Cardiac fibroblast (primary cell): ENCODE measurements around the gene ST8SIA6.
A peak's percentile ranks its signal among the peaks of the same experiment; 100 is the strongest.
"Not testable (repeated sequence)": the region's sequence is repeated elsewhere in the genome, so short reads cannot be mapped to it uniquely, and the experiment has no call there.

ENCODE experiments used
- DNase-seq, 2 donors: peaks; one replicate each; pipeline versions ENCODE4 v3.0.0 to v3.0.0-alpha.2; 2010; ENCODE audit warnings: low read depth in 2 of 2
- H3K4me3 ChIP-seq, 2 donors: replicated peaks in 1 of 2; 1 replicate in 1 of 2; 2 replicates in 1 of 2; pipeline ENCODE4 v1.5.1; 2011; ENCODE audit warnings: low read depth in 2 of 2, low read length in 2 of 2, mild to moderate bottlenecking in 2 of 2, moderate library complexity in 1 of 2
- TF ChIP-seq, protein P1 (sequence below): IDR thresholded peaks from one replicate; pipeline ENCODE4 v1.5.1; 2011; ENCODE audit warnings: low read depth, mild to moderate bottlenecking, low read length, inconsistent platforms

ST8SIA6 gene

DNA sequence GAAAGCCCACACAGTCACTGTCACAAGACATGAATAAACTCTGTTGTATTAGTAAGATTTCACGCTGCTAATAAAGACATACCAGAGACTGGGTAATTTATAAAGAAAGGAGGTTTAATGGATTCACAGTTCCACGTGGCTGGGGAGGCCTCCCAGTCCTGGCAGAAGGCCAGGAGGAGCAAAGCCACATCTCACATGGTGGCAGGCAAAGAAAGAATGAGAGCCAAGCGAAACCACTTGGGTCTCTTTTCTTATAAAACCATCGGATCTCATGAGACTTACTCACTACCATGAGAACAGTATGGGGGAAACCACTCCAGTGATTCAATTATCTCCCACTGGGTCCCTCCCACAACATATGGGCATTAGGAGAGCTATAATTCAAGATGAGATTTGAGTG, 110.2 kb downstream of the ST8SIA6 start:
- no peak for DNase-seq
- TF ChIP-seq, protein P1, sequence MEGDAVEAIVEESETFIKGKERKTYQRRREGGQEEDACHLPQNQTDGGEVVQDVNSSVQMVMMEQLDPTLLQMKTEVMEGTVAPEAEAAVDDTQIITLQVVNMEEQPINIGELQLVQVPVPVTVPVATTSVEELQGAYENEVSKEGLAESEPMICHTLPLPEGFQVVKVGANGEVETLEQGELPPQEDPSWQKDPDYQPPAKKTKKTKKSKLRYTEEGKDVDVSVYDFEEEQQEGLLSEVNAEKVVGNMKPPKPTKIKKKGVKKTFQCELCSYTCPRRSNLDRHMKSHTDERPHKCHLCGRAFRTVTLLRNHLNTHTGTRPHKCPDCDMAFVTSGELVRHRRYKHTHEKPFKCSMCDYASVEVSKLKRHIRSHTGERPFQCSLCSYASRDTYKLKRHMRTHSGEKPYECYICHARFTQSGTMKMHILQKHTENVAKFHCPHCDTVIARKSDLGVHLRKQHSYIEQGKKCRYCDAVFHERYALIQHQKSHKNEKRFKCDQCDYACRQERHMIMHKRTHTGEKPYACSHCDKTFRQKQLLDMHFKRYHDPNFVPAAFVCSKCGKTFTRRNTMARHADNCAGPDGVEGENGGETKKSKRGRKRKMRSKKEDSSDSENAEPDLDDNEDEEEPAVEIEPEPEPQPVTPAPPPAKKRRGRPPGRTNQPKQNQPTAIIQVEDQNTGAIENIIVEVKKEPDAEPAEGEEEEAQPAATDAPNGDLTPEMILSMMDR = no peak
- H3K4me3 ChIP-seq = no peak overlapping the region

DNA sequence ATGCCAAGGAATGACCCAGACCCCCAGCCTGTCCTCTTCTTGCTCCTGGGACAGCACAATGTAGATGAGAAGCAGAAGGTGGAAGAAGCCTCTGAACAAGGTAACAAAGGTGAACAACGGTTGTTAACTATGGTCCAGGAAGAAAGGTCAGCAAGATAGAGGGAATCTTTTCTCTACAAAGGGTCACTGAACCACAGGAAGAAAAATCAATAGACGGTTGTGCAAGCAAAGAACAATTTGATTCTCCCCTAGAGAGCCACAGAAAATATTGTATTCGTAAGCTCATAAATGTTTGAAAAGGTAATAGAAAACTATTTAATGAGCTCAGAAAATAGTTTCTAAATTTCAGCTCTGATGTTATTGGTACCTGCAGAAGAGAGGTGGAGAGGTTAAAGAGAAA, 111.3 kb downstream of the ST8SIA6 start:
- no peak for DNase-seq
- TF ChIP-seq, protein P1 = no peak
- H3K4me3 ChIP-seq = no peak overlapping the region

DNA sequence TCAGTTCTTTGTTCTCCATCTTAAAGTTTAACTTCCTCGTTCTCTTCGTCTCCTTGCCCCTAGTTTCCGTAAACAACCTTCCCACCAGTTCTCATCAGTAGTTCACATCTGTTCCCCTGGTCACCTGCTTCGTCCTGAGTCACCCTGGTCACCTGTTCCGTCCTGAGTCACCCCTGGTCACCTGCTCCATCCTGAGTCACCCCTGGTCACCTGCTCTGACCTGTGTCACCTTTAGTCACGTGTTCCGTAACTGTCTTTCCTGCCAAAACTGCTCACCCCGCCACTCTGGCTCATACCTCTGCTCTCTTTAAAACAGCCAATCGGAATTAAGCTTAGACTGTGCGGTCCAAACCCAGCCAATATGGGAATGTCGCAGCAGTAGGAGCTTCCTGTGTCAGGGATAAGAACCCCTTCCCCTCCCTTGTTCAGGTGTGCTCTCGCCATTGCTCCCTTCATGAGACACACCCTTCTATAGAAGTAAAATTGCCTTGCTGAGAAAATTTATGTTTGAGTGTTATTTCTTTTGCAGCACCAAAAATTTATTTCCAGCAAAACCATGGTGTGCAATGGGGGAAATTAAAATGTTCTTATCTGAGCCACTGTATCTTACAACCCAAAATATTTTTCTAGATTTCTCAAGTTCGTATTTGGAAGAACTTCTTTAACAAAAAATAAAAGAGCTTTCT, 114.1 kb downstream of the ST8SIA6 start:
- TF ChIP-seq, protein P1 = no peak

DNA sequence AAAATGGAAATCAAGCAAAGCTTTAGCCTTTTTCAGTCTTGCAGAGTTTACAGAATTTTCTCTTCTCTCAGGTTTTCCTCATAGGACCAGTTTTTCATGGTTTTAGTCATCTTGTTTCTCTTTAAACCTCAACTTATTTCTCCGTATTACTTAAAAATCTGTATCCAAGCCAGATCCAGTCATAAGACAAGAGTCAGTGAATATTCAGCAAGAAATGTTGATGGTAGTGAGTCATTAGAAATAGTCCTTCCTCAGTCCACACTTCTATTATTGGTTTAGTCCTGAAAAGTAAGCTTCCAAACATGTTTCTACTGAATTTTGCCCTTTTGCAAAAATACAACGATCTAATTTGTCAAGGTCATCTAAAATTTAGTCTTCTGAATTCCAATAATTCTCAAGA, 119.3 kb downstream of the ST8SIA6 start:
- TF ChIP-seq, protein P1 = no peak
- H3K4me3 ChIP-seq = no peak overlapping the region
- peak; percentile 56 to 81 for DNase-seq

More for the DNA sequence above, 114.1 kb downstream of the ST8SIA6 start:
- no peak for DNase-seq
- no peak overlapping the region for H3K4me3 ChIP-seq

DNA sequence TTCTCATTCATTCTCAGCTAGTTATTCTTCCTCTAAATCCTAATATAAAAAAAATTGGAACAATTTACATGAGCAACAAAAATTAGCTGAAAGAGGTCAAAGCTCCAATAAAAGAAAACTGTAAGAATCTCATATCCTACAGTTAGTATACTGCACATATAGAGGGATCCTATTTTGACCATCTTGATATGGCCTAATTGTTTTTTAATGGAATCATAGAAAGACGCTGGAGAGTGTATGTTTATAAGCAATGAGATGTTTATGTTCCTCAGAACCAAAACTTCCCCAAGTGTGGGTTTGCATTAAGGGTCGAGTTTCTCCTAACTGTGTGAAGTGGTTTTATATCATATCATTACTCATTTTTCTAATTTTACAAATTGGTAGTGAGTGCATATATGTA, 123.9 kb downstream of the ST8SIA6 start:
- DNase-seq = no peak
- TF ChIP-seq, protein P1 = no peak
- H3K4me3 ChIP-seq = no peak overlapping the region

DNA sequence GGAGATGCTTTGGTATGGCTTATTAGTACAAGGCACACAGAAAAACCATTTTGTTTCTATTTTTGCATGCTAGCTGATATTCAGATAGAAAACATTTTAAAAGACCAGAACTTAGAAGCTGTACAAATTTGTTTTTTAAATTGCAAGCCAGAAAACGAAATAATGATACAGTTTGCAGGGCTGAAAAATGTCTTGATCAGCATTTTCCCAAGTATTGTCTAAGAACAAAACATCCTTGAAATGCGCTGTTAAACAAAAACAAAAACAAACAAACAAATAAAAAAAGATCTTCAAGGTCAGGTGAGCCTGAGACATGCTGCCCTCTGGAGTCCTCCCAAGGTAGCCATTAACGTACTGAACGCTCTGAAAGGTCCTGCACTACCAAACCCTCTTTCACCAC, 128.0 kb downstream of the ST8SIA6 start:
- H3K4me3 ChIP-seq = no peak overlapping the region
- no peak for DNase-seq
- TF ChIP-seq, protein P1 = no peak

DNA sequence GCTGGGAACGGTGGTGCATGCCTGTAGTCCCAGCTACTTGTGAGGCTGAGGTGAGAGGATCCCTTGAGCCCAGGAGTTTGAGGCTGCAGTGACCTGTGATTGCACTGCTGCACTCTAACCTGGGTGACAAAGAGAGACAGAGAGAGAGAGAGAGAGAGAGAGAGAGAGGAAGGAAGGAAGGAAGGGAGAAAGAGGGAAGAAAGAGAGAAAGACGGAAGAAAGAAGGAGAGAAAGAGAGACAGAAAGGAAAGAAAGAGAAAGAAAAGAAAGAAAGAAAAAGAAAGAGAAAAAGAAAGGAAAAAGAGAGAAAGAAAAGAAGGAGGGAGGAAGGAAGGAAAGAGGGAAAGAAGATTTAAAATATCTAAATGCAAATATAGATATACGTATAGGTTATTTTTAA, 132.4 kb downstream of the ST8SIA6 start:
- H3K4me3 ChIP-seq, DNase-seq: not testable (repeated sequence)
